Loucy (cell line): Measurements from ENCODE around the gene BRD1.

Experiments
- H2AFZ ChIP-seq: fragments of 200-600 bp; sonication (generic); 2 replicates; pipeline ENCODE4 v1.6.0; 2016; ENCODE audit warnings: antibody characterized with exemption, mild to moderate bottlenecking, low read length, moderate library complexity
- H3F3A ChIP-seq: fragments of 200-600 bp; 2 replicates; pipeline ENCODE4 v1.6.0; 2016; ENCODE audit warnings: antibody characterized with exemption, low read depth, mild to moderate bottlenecking
- H3K27me3 ChIP-seq: fragments of 200-600 bp; sonication (generic); 2 replicates; pipeline ENCODE4 v1.6.1; 2014; ENCODE audit warnings: low read length, mild to moderate bottlenecking; ENCODE audit not compliant: insufficient read depth, poor library complexity, severe bottlenecking
- H3K36me3 ChIP-seq: fragments of 200-600 bp; sonication (generic); 2 replicates; pipeline ENCODE4 v1.6.1; 2016; ENCODE audit warnings: low read length; ENCODE audit not compliant: insufficient read depth
- H3K4me1 ChIP-seq: fragments of 200-600 bp; sonication (generic); 2 replicates; pipeline ENCODE4 v1.5.1; 2014; ENCODE audit warnings: low read length, mild to moderate bottlenecking; ENCODE audit not compliant: insufficient read depth, poor library complexity, severe bottlenecking
- H3K4me2 ChIP-seq: fragments of 200-600 bp; sonication (generic); 2 replicates; pipeline ENCODE4 v1.6.0; 2014; ENCODE audit warnings: antibody characterized with exemption, low read length, low read depth, mild to moderate bottlenecking; ENCODE audit not compliant: poor library complexity, severe bottlenecking
- H3K4me3 ChIP-seq: fragments of 200-600 bp; sonication (generic); 2 replicates; pipeline ENCODE4 v1.5.1; 2014; ENCODE audit warnings: low read length, mild to moderate bottlenecking, mixed read lengths; ENCODE audit not compliant: poor library complexity, severe bottlenecking
- H3K79me2 ChIP-seq: fragments of 200-600 bp; sonication (generic); 2 replicates; pipeline ENCODE4 v1.6.1; 2014; ENCODE audit warnings: low read length; ENCODE audit not compliant: insufficient read depth
- H3K9ac ChIP-seq: fragments of 200-600 bp; sonication (generic); 2 replicates; pipeline ENCODE4 v1.6.0; 2014; ENCODE audit warnings: mild to moderate bottlenecking, low read depth, low read length, moderate library complexity; ENCODE audit not compliant: poor library complexity, severe bottlenecking
- H3K9me2 ChIP-seq: fragments of 200-600 bp; sonication (generic); replicated peaks from 2 replicates; pipeline ENCODE4 v1.6.1; 2016; ENCODE audit warnings: low read depth, low read length, mixed read lengths
- H3K9me3 ChIP-seq: fragments of 200-600 bp; sonication (generic); 2 replicates; pipeline ENCODE4 v1.6.1; 2014; ENCODE audit warnings: mild to moderate bottlenecking, antibody characterized with exemption, low read length, low read depth; ENCODE audit not compliant: insufficient read depth
- H4K20me1 ChIP-seq: fragments of 200-600 bp; sonication (generic); 2 replicates; pipeline ENCODE4 v1.6.0; 2014; ENCODE audit warnings: antibody characterized with exemption, low read length, mild to moderate bottlenecking; ENCODE audit not compliant: insufficient read depth, poor library complexity, severe bottlenecking
- CTCF ChIP-seq: fragments of 200-600 bp; sonication (generic); conservative IDR thresholded peaks from 2 replicates; pipeline ENCODE4 v1.5.1; 2014; ENCODE audit warnings: mild to moderate bottlenecking, antibody characterized with exemption, low read length
- EZH2phosphoT487 ChIP-seq: fragments of 200-600 bp; IDR thresholded peaks from 2 replicates; pipeline ENCODE4 v1.6.1; 2018; ENCODE audit warnings: antibody characterized with exemption, mild to moderate bottlenecking, moderate library complexity, borderline replicate concordance

BRD1 gene

DNA sequence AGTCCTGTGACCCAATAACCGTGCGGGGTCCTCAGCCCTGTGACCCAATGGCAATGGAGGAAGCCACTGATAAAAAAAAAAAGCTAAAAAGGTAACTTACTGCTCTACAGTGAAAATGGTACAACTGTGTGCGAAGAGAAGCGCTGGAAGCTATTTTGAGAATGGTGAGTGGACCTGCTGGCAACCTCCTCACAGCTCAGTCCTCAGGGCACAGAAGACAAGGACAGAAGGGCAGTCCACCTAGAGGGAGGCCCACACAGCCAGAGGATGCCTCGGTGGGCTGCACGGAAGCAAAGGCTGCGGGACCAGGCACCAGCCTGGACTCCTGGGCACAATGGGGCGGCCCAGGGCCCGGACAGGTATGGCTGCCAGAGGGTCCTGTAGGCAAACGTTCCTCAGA is 35.6 kb downstream of the BRD1 start:
- TF ChIP-seq CTCF = no peak
- no peak for TF ChIP-seq EZH2phosphoT487
- peaks cover 89% of the 10 kb centered on the region for H3K79me2 ChIP-seq
- no peak overlapping the region for H3K4me3 ChIP-seq
- no peak overlapping the region for H2AFZ ChIP-seq
- H3K4me1 ChIP-seq = peaks cover 10% of the 10 kb centered on the region
- peaks cover 96% of the 10 kb centered on the region for H3K36me3 ChIP-seq
- no peak overlapping the region for H3K9ac ChIP-seq
- H4K20me1 ChIP-seq = peaks cover 86% of the 10 kb centered on the region
- no peaks in the 10 kb centered on the region for H3K27me3 ChIP-seq
- H3K4me2 ChIP-seq = no peak overlapping the region
- H3F3A ChIP-seq = no peaks in the 10 kb centered on the region
- H3K9me2 ChIP-seq = no peaks in the 10 kb centered on the region
- H3K9me3 ChIP-seq = no peaks in the 10 kb centered on the region

- peaks cover 83% of the 10 kb centered on the region for H4K20me1 ChIP-seq
- no peak overlapping the region for H3K9ac ChIP-seq
- H3K4me3 ChIP-seq = no peak overlapping the region
- H3K27me3 ChIP-seq = no peaks in the 10 kb centered on the region
- no peak overlapping the region for H3K4me2 ChIP-seq
- H3K9me2 ChIP-seq = no peaks in the 10 kb centered on the region
- H3K9me3 ChIP-seq = no peaks in the 10 kb centered on the region
- H3K4me1 ChIP-seq = peaks cover 10% of the 10 kb centered on the region
- peaks cover 96% of the 10 kb centered on the region for H3K36me3 ChIP-seq
- H3K79me2 ChIP-seq = peaks cover 90% of the 10 kb centered on the region
- H3F3A ChIP-seq = no peaks in the 10 kb centered on the region
- no peak overlapping the region for H2AFZ ChIP-seq
- TF ChIP-seq CTCF = no peak
These were observed 36.0 kb downstream of the BRD1 start for GRCh38 chr22:49791682-49792081.

- Histone ChIP-seq H2AFZ (no peak overlapping the region), H3K4me3 (no peak overlapping the region), H3K79me2 (peaks cover 94% of the 10 kb centered on the region), H3K36me3 (peaks cover 98% of the 10 kb centered on the region), H3K27me3 (no peaks in the 10 kb centered on the region), H3K4me2 (no peak overlapping the region), H4K20me1 (peaks cover 84% of the 10 kb centered on the region), H3F3A (no peaks in the 10 kb centered on the region), H3K9me3 (no peaks in the 10 kb centered on the region), H3K4me1 (peaks cover 10% of the 10 kb centered on the region), H3K9me2 (no peaks in the 10 kb centered on the region), H3K9ac (no peak overlapping the region)
- TF ChIP-seq EZH2phosphoT487 (no peak), CTCF (no peak)
These were observed 36.8 kb downstream of the BRD1 start for GRCh38 chr22:49790912-49791311.
